Measurements from ENCODE around the gene MYF6.

DNA sequence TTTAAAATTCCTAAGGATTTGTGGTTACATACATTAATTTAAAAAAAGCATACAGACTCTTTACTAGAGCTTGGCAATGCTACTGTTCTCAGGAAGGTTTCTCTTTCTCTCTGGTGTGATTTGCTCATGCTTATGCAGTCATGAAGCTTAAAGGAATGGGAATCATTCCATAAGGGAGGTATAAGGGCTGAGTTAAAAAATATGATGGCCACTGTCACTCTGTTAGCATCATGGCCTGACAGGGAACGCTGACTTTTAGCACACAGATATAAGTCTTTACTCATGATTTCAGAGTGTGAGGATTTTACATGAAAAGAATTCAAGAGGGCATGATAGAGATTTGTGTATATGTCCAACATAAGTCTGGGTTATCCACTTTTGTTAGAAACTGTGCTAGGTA lies 13.1 kb downstream of the MYF6 start:
- TF ChIP-seq POLR2A (IDR thresholded peaks at IDR 0.05): no peak
- TF ChIP-seq, protein P1, sequence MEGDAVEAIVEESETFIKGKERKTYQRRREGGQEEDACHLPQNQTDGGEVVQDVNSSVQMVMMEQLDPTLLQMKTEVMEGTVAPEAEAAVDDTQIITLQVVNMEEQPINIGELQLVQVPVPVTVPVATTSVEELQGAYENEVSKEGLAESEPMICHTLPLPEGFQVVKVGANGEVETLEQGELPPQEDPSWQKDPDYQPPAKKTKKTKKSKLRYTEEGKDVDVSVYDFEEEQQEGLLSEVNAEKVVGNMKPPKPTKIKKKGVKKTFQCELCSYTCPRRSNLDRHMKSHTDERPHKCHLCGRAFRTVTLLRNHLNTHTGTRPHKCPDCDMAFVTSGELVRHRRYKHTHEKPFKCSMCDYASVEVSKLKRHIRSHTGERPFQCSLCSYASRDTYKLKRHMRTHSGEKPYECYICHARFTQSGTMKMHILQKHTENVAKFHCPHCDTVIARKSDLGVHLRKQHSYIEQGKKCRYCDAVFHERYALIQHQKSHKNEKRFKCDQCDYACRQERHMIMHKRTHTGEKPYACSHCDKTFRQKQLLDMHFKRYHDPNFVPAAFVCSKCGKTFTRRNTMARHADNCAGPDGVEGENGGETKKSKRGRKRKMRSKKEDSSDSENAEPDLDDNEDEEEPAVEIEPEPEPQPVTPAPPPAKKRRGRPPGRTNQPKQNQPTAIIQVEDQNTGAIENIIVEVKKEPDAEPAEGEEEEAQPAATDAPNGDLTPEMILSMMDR (IDR thresholded peaks at IDR 0.05): no peak

Measured in esophagus squamous epithelium (tissue), 4 donors.